Neural progenitor cell (in vitro differentiated cells): Measurements from ENCODE around the gene GAS6. TPM values are rescaled to one million over a fixed set of nuclear protein-coding genes. Genes with fewer than 3 reads are reported as not detected.

Experiments
- DNase-seq: peaks from one replicate; pipeline ENCODE4 v3.0.0-alpha.2; 2016; ENCODE audit warnings: low spot score
- H2AFZ ChIP-seq: fragments of 200-600 bp; sonication (generic); replicated peaks from 2 replicates; pipeline ENCODE4 v1.6.1; 2016; ENCODE audit warnings: antibody characterized with exemption
- H3F3A ChIP-seq: fragments of 200-600 bp; sonication (generic); 2 replicates; pipeline ENCODE4 v1.6.1; 2016; ENCODE audit warnings: antibody characterized with exemption, low read depth
- H3K27ac ChIP-seq: fragments of 200-600 bp; sonication (generic); 2 replicates; pipeline ENCODE4 v1.5.1; 2016; ENCODE audit warnings: mild to moderate bottlenecking
- H3K27me3 ChIP-seq: fragments of 200-600 bp; sonication (generic); 2 replicates; pipeline ENCODE4 v1.6.1; 2016; ENCODE audit warnings: mild to moderate bottlenecking, moderate library complexity
- H3K36me3 ChIP-seq: fragments of 200-600 bp; sonication (generic); 2 replicates; pipeline ENCODE4 v1.5.1; 2016
- H3K4me1 ChIP-seq: fragments of 200-600 bp; sonication (generic); 2 replicates; pipeline ENCODE4 v1.6.1; 2016; ENCODE audit warnings: mixed run types
- H3K4me2 ChIP-seq: fragments of 200-600 bp; sonication (generic); 2 replicates; pipeline ENCODE4 v1.6.1; 2016
- H3K4me3 ChIP-seq: fragments of 200-600 bp; sonication (generic); 2 replicates; pipeline ENCODE4 v1.5.1; 2016
- H3K79me2 ChIP-seq: fragments of 200-600 bp; sonication (generic); 2 replicates; pipeline ENCODE4 v1.6.1; 2016; ENCODE audit warnings: low read depth
- H3K9ac ChIP-seq: fragments of 200-600 bp; sonication (generic); 2 replicates; pipeline ENCODE4 v1.6.1; 2016
- H3K9me3 ChIP-seq: fragments of 200-600 bp; sonication (generic); 2 replicates; pipeline ENCODE4 v1.5.1; 2016; ENCODE audit warnings: low read depth
- H4K20me1 ChIP-seq: fragments of 200-600 bp; sonication (generic); 2 replicates; pipeline ENCODE4 v1.6.1; 2016; ENCODE audit warnings: low read depth
- H3K27ac Mint-ChIP-seq: 3 replicates; pipeline ENCODE4 v1.8.0; 2021; ENCODE audit warnings: mixed read lengths
- H3K27me3 Mint-ChIP-seq: 2 replicates; pipeline ENCODE4 v1.8.0; 2022; ENCODE audit warnings: low read depth, mild to moderate bottlenecking, inconsistent platforms, moderate library complexity, mixed read lengths; ENCODE audit not compliant: insufficient read depth
- H3K36me3 Mint-ChIP-seq: 3 replicates; pipeline ENCODE4 v1.8.0; 2021; ENCODE audit warnings: mixed read lengths
- H3K4me1 Mint-ChIP-seq: 3 replicates; pipeline ENCODE4 v1.8.0; 2021; ENCODE audit warnings: mixed read lengths
- H3K4me3 Mint-ChIP-seq: 3 replicates; pipeline ENCODE4 v1.8.0; 2021; ENCODE audit warnings: mild to moderate bottlenecking, moderate library complexity, mixed read lengths
- H3K9me3 Mint-ChIP-seq: 3 replicates; pipeline ENCODE4 v1.8.0; 2020; ENCODE audit warnings: mixed read lengths
- CTCF ChIP-seq: fragments of 200-600 bp; sonication (generic); IDR thresholded peaks from 2 replicates; pipeline ENCODE4 v1.5.1; 2017; ENCODE audit warnings: antibody characterized with exemption, mild to moderate bottlenecking
- EZH2 ChIP-seq: fragments of 200-600 bp; sonication (generic); IDR thresholded peaks from 2 replicates; pipeline ENCODE4 v1.6.1; 2017; ENCODE audit warnings: antibody characterized with exemption, mild to moderate bottlenecking, moderate library complexity
- EZH2phosphoT487 ChIP-seq: fragments of 200-600 bp; sonication (generic); IDR thresholded peaks from 2 replicates; pipeline ENCODE4 v1.6.1; 2017; ENCODE audit warnings: antibody characterized with exemption
- total RNA-seq: library from RNA; depleted of rRNA; stranded (reverse); fragments of >200 nt; gene quantifications from 2 replicates; pipeline ENCODE4 v1.2.3, GENCODE V29; 2015; ENCODE audit warnings: low replicate concordance

GAS6 gene
- total RNA-seq, 1 donor from 2014 or later, result 12.8 TPM

GRCh38 chr13:113816254-113816929, 47.5 kb downstream of the GAS6 start:
- Histone ChIP-seq H3K79me2 (no peaks in the 10 kb centered on the region), H3K36me3 (no peaks in the 10 kb centered on the region), H3K27me3 (no peaks in the 10 kb centered on the region), H3K4me2 (no peak overlapping the region), H3K9ac (no peak overlapping the region), H3K27ac (no peak overlapping the region), H3K4me3 (no peak overlapping the region), H4K20me1 (no peaks in the 10 kb centered on the region), H2AFZ (no peak overlapping the region), H3K4me1 (no peaks in the 10 kb centered on the region), H3F3A (peaks cover 4% of the 10 kb centered on the region), H3K9me3 (no peaks in the 10 kb centered on the region)
- peak overlapping the region; percentile 91 for H3K27ac Mint-ChIP-seq
- no peaks in the 10 kb centered on the region for H3K27me3 Mint-ChIP-seq
- H3K4me1 Mint-ChIP-seq, result peaks cover 23% of the 10 kb centered on the region
- H3K9me3 Mint-ChIP-seq, result no peaks in the 10 kb centered on the region
- H3K4me3 Mint-ChIP-seq, result no peak overlapping the region
- TF ChIP-seq EZH2, result no peak
- TF ChIP-seq CTCF, result no peak
- TF ChIP-seq EZH2phosphoT487, result no peak
- no peak for DNase-seq
- no peaks in the 10 kb centered on the region for H3K36me3 Mint-ChIP-seq

GRCh38 chr13:113815151-113816058, 48.5 kb downstream of the GAS6 start:
- peak overlapping the region; percentile 30 for H3K27ac Mint-ChIP-seq

GRCh38 chr13:113814435-113814821, 49.4 kb downstream of the GAS6 start:
- no peak overlapping the region for H3K27ac ChIP-seq
- no peak overlapping the region for H3K4me2 ChIP-seq
- H3K79me2 ChIP-seq, result no peaks in the 10 kb centered on the region
- no peaks in the 10 kb centered on the region for H3K4me1 ChIP-seq
- H3K27me3 Mint-ChIP-seq, result peaks cover 3% of the 10 kb centered on the region
- H3K4me3 Mint-ChIP-seq, result no peak overlapping the region
- H3K27me3 ChIP-seq, result no peaks in the 10 kb centered on the region
- no peak for DNase-seq
- H3K36me3 Mint-ChIP-seq, result no peaks in the 10 kb centered on the region
- no peak overlapping the region for H3K27ac Mint-ChIP-seq
- peaks cover 4% of the 10 kb centered on the region for H3F3A ChIP-seq
- peaks cover 20% of the 10 kb centered on the region for H3K4me1 Mint-ChIP-seq
- no peak overlapping the region for H3K9ac ChIP-seq
- TF ChIP-seq EZH2 (no peak), CTCF (no peak), EZH2phosphoT487 (no peak)
- H3K4me3 ChIP-seq, result no peak overlapping the region
- no peak overlapping the region for H2AFZ ChIP-seq
- no peaks in the 10 kb centered on the region for H3K36me3 ChIP-seq
- H3K9me3 Mint-ChIP-seq, result peaks cover 8% of the 10 kb centered on the region
- no peaks in the 10 kb centered on the region for H3K9me3 ChIP-seq
- no peaks in the 10 kb centered on the region for H4K20me1 ChIP-seq

More at GRCh38 chr13:113815151-113816058, 48.5 kb downstream of the GAS6 start:
- H3K9ac ChIP-seq, result no peak overlapping the region
- H2AFZ ChIP-seq, result no peak overlapping the region
- H3K27me3 Mint-ChIP-seq, result peaks cover under 1% of the 10 kb centered on the region
- H3K36me3 Mint-ChIP-seq, result no peaks in the 10 kb centered on the region
- peak overlapping the region; percentile 13 for H3K4me3 Mint-ChIP-seq
- H3K36me3 ChIP-seq, result no peaks in the 10 kb centered on the region
- no peaks in the 10 kb centered on the region for H3K4me1 ChIP-seq
- peaks cover under 1% of the 10 kb centered on the region for H3K9me3 Mint-ChIP-seq
- no peak overlapping the region for H3K27ac ChIP-seq
- no peak overlapping the region for H3K4me2 ChIP-seq
- H3K27me3 ChIP-seq, result no peaks in the 10 kb centered on the region
- H3K79me2 ChIP-seq, result no peaks in the 10 kb centered on the region
- no peaks in the 10 kb centered on the region for H3K9me3 ChIP-seq
- no peak for TF ChIP-seq EZH2
- TF ChIP-seq EZH2phosphoT487, result no peak
- no peak for TF ChIP-seq CTCF
- DNase-seq, result no peak
- H3F3A ChIP-seq, result peaks cover 4% of the 10 kb centered on the region
- peaks cover 20% of the 10 kb centered on the region for H3K4me1 Mint-ChIP-seq
- no peak overlapping the region for H3K4me3 ChIP-seq
- no peaks in the 10 kb centered on the region for H4K20me1 ChIP-seq
